Endothelial cell of umbilical vein (primary cell): Measurements from ENCODE around the gene C5orf58.

ENCODE experiments used
- CTCF ChIP-seq, 2 donors: IDR thresholded peaks; 1 replicate in 1 of 2; 2 replicates in 1 of 2; pipeline ENCODE4 v1.5.1; 2011; ENCODE audit warnings: low read length in 2 of 2, mild to moderate bottlenecking in 2 of 2, moderate library complexity in 2 of 2, control low read depth in 1 of 2, inconsistent platforms in 1 of 2, low read depth in 1 of 2; ENCODE audit not compliant: insufficient read depth in 1 of 2; ENCODE audit errors: extremely low read depth in 1 of 2
- EZH2 ChIP-seq: IDR thresholded peaks from 2 replicates; pipeline ENCODE4 v1.6.1; 2012; ENCODE audit warnings: borderline replicate concordance, low read depth, mild to moderate bottlenecking, moderate library complexity, low read length, inconsistent platforms; ENCODE audit not compliant: severe bottlenecking
- FOS ChIP-seq: IDR thresholded peaks from 2 replicates; pipeline ENCODE4 v1.6.1; 2011; ENCODE audit warnings: mild to moderate bottlenecking, low read length, moderate library complexity, borderline replicate concordance; ENCODE audit not compliant: insufficient read depth

- TF ChIP-seq CTCF (IDR thresholded peaks at IDR 0.05; ENCODE audit: extremely low read depth in 1 of 2, insufficient read depth in 1 of 2, low read depth in 1 of 2, low read length in 2 of 2) (no peak), FOS (no peak), EZH2 (no peak)
These were observed 9.4 kb upstream of the C5orf58 start for GRCh38 chr5:170223360-170223759.
